GM12892 (cell line): ENCODE measurements around the gene TTC17.

Experiments
- POLR2A ChIP-seq: IDR thresholded peaks from 2 replicates; pipeline ENCODE4 v1.6.1; 2011; ENCODE audit warnings: low read depth, low read length, control low read depth
- POLR2AphosphoS5 ChIP-seq: IDR thresholded peaks from 2 replicates; pipeline ENCODE4 v1.6.1; 2011; ENCODE audit warnings: low read depth, low read length, control low read depth
- TAF1 ChIP-seq: IDR thresholded peaks from 2 replicates; pipeline ENCODE4 v1.6.1; 2011; ENCODE audit warnings: low read depth, mild to moderate bottlenecking, control low read depth, low read length, borderline replicate concordance

GRCh38 chr11:43493431-43493830 is 134.7 kb downstream of the TTC17 start:
- TF ChIP-seq POLR2AphosphoS5 = no peak
- no peak for TF ChIP-seq POLR2A
- no peak for TF ChIP-seq TAF1
